Lower leg skin (tissue), 4 donors: Measurements from ENCODE around the gene RPS6KB2. TPM values are rescaled to one million over a fixed set of nuclear protein-coding genes. Genes with fewer than 3 reads are reported as not detected.

Experiments used
- DNase-seq, 2 donors: peaks; one replicate each; pipeline ENCODE4 v3.0.0-alpha.2; 2019; ENCODE audit warnings: low spot score in 2 of 2
- H3K4me3 ChIP-seq: fragments of 200-600 bp; sonication (generic); 2 replicates; pipeline ENCODE4 v1.5.1; 2017; ENCODE audit warnings: mild to moderate bottlenecking, low read depth; ENCODE audit not compliant: poor library complexity, severe bottlenecking
- POLR2A ChIP-seq, 2 donors: fragments of 450-650 bp; IDR thresholded peaks; one replicate each; pipeline ENCODE4 v1.6.1; 2016 to 2017; ENCODE audit warnings: antibody characterized with exemption in 2 of 2, mild to moderate bottlenecking in 1 of 2, moderate library complexity in 1 of 2
- WGBS, 2 donors: methylation state at CpG; one replicate each; pipeline ENCODE4 v1.1.5; 2018; 5-methylcytosine and 5-hydroxymethylcytosine counted together
- intact Hi-C: fragments of 100-400 bp; cut with DNase I; formaldehyde crosslinking; loops from one replicate; pipeline ENCODE4 v1.15.0; 2023; ENCODE audit warnings: low total_unique reads
- total RNA-seq, 4 donors: library from RNA; depleted of rRNA; stranded (reverse); fragments of >200 nt; gene quantifications; one replicate each; pipeline ENCODE4 v1.1.0, GENCODE V29; 2016
- TF ChIP-seq, protein P1 (sequence below), 3 donors: fragments of 450-650 bp; IDR thresholded peaks; one replicate each; pipeline ENCODE4 v1.5.1; 2016; ENCODE audit warnings: antibody characterized with exemption in 3 of 3, mild to moderate bottlenecking in 3 of 3, moderate library complexity in 2 of 3

Gene RPS6KB2
- total RNA-seq, 4 donors from 2014 or later, result 154 to 264 (median 203) TPM

DNA sequence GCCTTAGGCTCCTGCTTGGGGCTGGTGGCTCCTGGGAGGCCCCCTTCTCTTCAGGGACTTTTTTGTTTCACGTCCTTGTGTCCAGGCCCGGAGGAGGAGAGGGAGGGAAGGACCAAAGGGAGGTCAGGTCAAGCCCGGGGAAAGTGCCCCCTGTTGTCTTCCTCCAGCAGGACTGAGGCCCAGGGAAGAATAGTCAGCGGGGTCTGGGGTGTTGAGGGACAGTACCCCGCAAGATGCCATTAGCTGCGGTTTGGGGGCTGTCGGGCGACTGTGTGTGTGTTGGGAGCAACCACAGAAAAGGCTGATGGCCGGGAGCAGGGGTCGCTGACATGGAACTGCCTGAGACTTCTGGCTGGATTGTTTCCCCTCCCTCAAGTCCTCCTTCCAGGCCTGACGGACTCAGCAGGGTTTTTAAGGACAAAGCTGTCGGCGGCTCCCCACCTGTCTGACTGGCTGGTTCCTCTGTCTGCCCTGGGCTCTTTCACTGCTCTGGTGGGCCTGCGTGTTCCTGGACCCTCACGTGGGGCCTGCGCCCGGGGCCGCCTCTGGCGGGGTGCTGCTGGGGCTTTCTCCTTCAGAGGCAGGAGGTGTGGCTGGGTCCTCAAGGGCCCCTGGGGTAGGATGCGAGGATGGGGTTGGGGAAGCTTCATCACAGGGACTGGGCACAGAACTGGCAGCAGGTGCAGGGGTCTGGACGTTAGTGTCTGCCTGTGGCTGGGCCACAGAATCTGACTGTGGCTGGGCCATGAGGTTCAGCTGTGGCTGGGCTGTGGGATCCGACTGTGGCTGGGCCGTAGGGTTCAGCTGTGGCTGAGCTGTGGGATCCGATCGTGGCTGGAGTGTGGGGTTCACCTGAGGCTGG lies 22.7 kb downstream of the RPS6KB2 start:
- no peak for DNase-seq

GRCh38 chr11:67451658-67451976 lies 23.3 kb downstream of the RPS6KB2 start:
- no peak for DNase-seq
- 90 to 92% methylated on average over 14 of the region's 14 CpGs for WGBS, 2 donors
- intact Hi-C loops, result no loop called here
- TF ChIP-seq POLR2A (IDR thresholded peaks at IDR 0.05), result no peak
- TF ChIP-seq, protein P1, sequence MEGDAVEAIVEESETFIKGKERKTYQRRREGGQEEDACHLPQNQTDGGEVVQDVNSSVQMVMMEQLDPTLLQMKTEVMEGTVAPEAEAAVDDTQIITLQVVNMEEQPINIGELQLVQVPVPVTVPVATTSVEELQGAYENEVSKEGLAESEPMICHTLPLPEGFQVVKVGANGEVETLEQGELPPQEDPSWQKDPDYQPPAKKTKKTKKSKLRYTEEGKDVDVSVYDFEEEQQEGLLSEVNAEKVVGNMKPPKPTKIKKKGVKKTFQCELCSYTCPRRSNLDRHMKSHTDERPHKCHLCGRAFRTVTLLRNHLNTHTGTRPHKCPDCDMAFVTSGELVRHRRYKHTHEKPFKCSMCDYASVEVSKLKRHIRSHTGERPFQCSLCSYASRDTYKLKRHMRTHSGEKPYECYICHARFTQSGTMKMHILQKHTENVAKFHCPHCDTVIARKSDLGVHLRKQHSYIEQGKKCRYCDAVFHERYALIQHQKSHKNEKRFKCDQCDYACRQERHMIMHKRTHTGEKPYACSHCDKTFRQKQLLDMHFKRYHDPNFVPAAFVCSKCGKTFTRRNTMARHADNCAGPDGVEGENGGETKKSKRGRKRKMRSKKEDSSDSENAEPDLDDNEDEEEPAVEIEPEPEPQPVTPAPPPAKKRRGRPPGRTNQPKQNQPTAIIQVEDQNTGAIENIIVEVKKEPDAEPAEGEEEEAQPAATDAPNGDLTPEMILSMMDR (IDR thresholded peaks at IDR 0.05), result no peak
- no peak overlapping the region for H3K4me3 ChIP-seq

More for the DNA sequence above, 22.7 kb downstream of the RPS6KB2 start:
- TF ChIP-seq, protein P1 (IDR thresholded peaks at IDR 0.05), result no peak
- no peak for TF ChIP-seq POLR2A (IDR thresholded peaks at IDR 0.05)
- intact Hi-C loops, result no loop called here
- no peak overlapping the region for H3K4me3 ChIP-seq
- WGBS, 2 donors, result 87 to 89% methylated on average over 21 to 25 of the region's 25 CpGs

DNA sequence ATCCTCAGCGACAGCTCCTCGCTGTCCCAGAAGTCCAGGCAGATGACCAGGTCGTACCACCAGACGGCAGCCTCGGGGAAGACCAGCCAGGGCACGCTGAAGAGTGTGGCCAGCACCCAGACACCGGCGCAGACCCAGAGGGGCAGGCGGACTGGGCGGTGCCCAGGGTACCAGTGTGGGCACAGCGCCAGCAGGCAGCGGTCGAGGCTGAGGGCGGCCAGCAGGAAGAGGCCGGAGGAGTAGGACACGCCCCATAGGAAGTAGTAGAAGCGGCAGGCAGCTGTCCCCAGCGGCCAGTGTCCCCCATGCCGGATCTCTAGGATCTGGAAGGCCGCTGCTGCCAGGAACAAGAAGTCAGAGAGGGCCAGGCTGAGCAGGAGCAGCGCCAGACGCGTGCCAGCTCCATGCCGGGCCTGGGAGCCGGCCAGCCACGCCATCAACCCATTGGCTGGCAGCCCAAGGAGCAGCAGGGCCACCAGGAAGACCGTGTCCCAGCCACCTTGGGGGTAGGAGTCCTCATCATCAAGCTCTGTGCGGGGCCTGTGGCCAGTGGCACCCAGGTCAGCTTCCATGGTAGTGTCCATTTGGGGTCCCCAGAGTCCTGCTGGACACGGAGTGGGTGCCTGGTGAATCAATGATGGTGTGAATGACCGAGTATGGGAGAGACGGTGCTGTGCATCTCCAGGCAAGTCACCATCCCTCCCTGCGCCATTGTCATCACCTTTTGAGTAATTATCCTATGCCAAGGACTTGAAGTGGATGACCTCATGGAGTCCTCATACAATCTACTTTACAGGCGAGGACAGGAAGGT lies 24.1 kb downstream of the RPS6KB2 start, which contains the start of gene GPR152:
Gene GPR152, minus strand, starts transcription at position 589 of the 812 bp plus-strand sequence. Its CDS starts 5 bp downstream, at position 584.
- intact Hi-C loops, result no loop called here
- no peak for DNase-seq
- WGBS, 2 donors, result 69 to 76% methylated on average over 28 to 32 of the region's 33 CpGs
- no peak for TF ChIP-seq POLR2A (IDR thresholded peaks at IDR 0.05)
- TF ChIP-seq, protein P1 (IDR thresholded peaks at IDR 0.05), result no peak
- no peak within 1 kb of the TSS for H3K4me3 ChIP-seq

DNA sequence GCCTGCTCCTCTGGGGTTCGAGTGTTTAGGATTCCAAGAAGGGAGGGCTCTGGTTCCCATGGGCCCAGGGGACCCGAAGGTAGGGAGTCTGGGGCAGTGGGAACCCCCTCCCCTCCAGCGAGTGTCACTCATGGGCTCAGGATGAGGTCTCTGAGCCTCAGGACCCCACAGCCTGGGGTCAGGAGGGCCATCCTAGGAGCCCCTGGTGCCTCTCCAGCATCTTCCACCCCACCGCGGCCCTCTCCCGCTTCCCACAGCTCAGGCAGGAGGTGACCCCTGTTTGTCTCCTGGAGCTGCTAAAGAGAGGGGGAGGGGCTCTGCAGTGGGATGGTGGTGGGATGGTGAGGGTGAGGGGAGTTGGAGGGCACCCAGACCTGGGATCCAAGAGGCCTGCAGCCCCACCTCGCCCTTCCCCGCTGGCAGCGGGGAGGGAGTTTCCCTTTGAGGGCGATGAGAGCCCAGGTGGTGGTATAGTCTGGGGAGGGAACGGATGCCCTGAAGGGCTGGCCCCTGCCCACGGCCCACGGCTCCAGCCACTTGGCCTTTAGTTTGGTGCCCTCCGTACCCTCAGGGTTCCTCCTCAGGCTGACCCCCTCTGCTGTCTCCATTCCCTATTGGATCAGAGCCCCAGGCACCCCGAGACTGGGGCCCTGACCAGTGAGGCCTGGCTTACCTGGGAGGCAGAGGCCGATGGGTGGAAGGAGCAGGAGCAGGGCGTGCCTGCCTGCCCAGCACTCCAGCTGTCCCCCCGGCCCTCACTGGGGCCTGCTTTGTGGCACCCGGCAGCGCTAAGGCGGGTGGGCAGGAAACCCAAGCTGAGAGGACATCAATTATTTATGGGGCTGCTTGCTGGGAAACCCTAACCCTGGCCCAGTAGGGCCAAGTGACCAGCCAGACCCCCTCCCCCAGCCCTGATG lies 25.8 kb downstream of the RPS6KB2 start:
- intact Hi-C loops, result no loop called here
- no peak for DNase-seq
- 81 to 86% methylated on average over 18 to 21 of the region's 21 CpGs for WGBS, 2 donors
- TF ChIP-seq, protein P1 (IDR thresholded peaks at IDR 0.05), result no peak
- TF ChIP-seq POLR2A (IDR thresholded peaks at IDR 0.05), result no peak
- no peak overlapping the region for H3K4me3 ChIP-seq

GRCh38 chr11:67455054-67455453 lies 26.8 kb downstream of the RPS6KB2 start, which contains the start of gene CABP4:
TSS of gene CABP4 (plus strand) at chr11:67455354. CDS start at chr11:67455424, 70 bp downstream.
- 93 to 94% methylated on average over 3 of the region's 3 CpGs for WGBS, 2 donors
- no peak within 1 kb of the TSS for H3K4me3 ChIP-seq
- no peak for TF ChIP-seq POLR2A (IDR thresholded peaks at IDR 0.05)
- TF ChIP-seq, protein P1 (IDR thresholded peaks at IDR 0.05), result no peak
- DNase-seq, result no peak
- intact Hi-C loops, result no loop called here
